OCI-LY7 (cell line): ENCODE results near the gene PEG3. TPM values are rescaled to one million over a fixed set of nuclear protein-coding genes. Genes with fewer than 3 reads are reported as not detected.

ENCODE experiments used
- BruUV-seq: library from RNA; stranded (reverse); fragments of 400-500 nt; replicated peaks from 2 replicates; lab custom pipeline; 2021; lab: Mats Ljungman, UMichigan
- CTCF ChIA-PET: fragments of 300-600 bp; sonication (Branson Sonifier 250); formaldehyde crosslinking; loops from one replicate; lab custom pipeline; 2022; ENCODE audit warnings: antibody characterized with exemption; ENCODE audit not compliant: unreplicated experiment; lab: Charles Lee
- POLR2A ChIA-PET: fragments of 300-600 bp; sonication (Branson Sonifier 250); formaldehyde crosslinking; loops from one replicate; lab custom pipeline; 2022; ENCODE audit warnings: antibody characterized with exemption; lab: Charles Lee
- DNase-seq: peaks from one replicate; pipeline ENCODE4 v3.0.0-alpha.2; 2015; ENCODE audit warnings: low spot score
- H2AFZ ChIP-seq: fragments of 200-600 bp; sonication (generic), shearing (Covaris generic); 2 replicates; pipeline ENCODE4 v1.6.1; 2014; ENCODE audit warnings: mild to moderate bottlenecking, antibody characterized with exemption, low read length, moderate library complexity
- H3K27ac ChIP-seq: fragments of 200-600 bp; sonication (generic); 2 replicates; pipeline ENCODE4 v1.5.1; 2014; ENCODE audit warnings: mixed run types, low read depth, mild to moderate bottlenecking, moderate library complexity, low read length, inconsistent platforms; ENCODE audit not compliant: poor library complexity, severe bottlenecking
- H3K36me3 ChIP-seq: fragments of 200-600 bp; sonication (generic); 2 replicates; pipeline ENCODE4 v1.6.1; 2014; ENCODE audit warnings: mild to moderate bottlenecking, antibody characterized with exemption, low read length, moderate library complexity, mixed read lengths; ENCODE audit not compliant: insufficient read depth
- H3K4me1 ChIP-seq: fragments of 200-600 bp; sonication (generic); 2 replicates; pipeline ENCODE4 v1.5.1; 2014; ENCODE audit warnings: mild to moderate bottlenecking, low read length; ENCODE audit not compliant: insufficient read depth, poor library complexity, severe bottlenecking
- H3K4me2 ChIP-seq: fragments of 200-600 bp; sonication (generic); 2 replicates; pipeline ENCODE4 v1.6.1; 2014; ENCODE audit warnings: mild to moderate bottlenecking, low read length
- H3K4me3 ChIP-seq: fragments of 200-600 bp; sonication (generic); 2 replicates; pipeline ENCODE4 v1.5.1; 2014; ENCODE audit warnings: mild to moderate bottlenecking, low read depth, low read length; ENCODE audit not compliant: poor library complexity, severe bottlenecking
- H3K79me2 ChIP-seq: fragments of 200-600 bp; sonication (generic); 2 replicates; pipeline ENCODE4 v1.6.1; 2016; ENCODE audit warnings: low read depth, mild to moderate bottlenecking, low read length, moderate library complexity, mixed read lengths; ENCODE audit not compliant: insufficient read depth
- H3K9me2 ChIP-seq: fragments of 200-600 bp; sonication (generic); 2 replicates; pipeline ENCODE4 v1.6.1; 2016; ENCODE audit warnings: mild to moderate bottlenecking, low read length, mixed read lengths; ENCODE audit not compliant: insufficient read depth
- H3K9me3 ChIP-seq: fragments of 200-600 bp; sonication (generic); 2 replicates; pipeline ENCODE4 v1.6.1; 2014; ENCODE audit warnings: mild to moderate bottlenecking, mixed run types, low read length, mixed read lengths
- H4K20me1 ChIP-seq: fragments of 200-600 bp; sonication (generic); 2 replicates; pipeline ENCODE4 v1.6.1; 2014; ENCODE audit warnings: mild to moderate bottlenecking, antibody characterized with exemption, low read length, moderate library complexity, mixed read lengths; ENCODE audit not compliant: insufficient read depth
- EZH2phosphoT487 ChIP-seq: fragments of 200-600 bp; sonication (generic); IDR thresholded peaks from 2 replicates; pipeline ENCODE4 v1.6.1; 2018; ENCODE audit warnings: low read depth, borderline replicate concordance, mild to moderate bottlenecking, mixed run types, antibody characterized with exemption, low read length, moderate library complexity, mixed read lengths
- intact Hi-C: fragments of 100-400 bp; cut with micrococcal nuclease; formaldehyde crosslinking; loops from one replicate; pipeline ENCODE4 v1.10.0; 2022; ENCODE audit not compliant: unreplicated experiment
- total RNA-seq, 2 experiments: library from RNA; depleted of rRNA in 1 of 2; stranded (reverse); fragments of >200 nt in 1 of 2; shearing (Covaris generic) in 1 of 2; gene quantifications; 2 replicates each; pipeline ENCODE4 v1.2.3, GENCODE V29; 2014 to 2022
- TF ChIP-seq, protein P1 (sequence below): fragments of 200-600 bp; sonication (generic); conservative IDR thresholded peaks from 2 replicates; pipeline ENCODE4 v1.5.1; 2014; ENCODE audit warnings: mild to moderate bottlenecking, antibody characterized with exemption, low read length, moderate library complexity, mixed read lengths

PEG3 gene
- total RNA-seq, 2 experiments from 2014 or later, result not detected

GRCh38 chr19:56819166-56819565, 21.4 kb downstream of the PEG3 start:
- no peak for TF ChIP-seq EZH2phosphoT487
- H3K4me1 ChIP-seq, result no peaks in the 10 kb centered on the region
- POLR2A ChIA-PET, result interaction anchor here (0.6 kb wide), 1 partner anchor 325 kb away, joined by 3 read pairs; no protein-coding TSS in a partner anchor
- H4K20me1 ChIP-seq, result no peaks in the 10 kb centered on the region
- CTCF ChIA-PET, result no interaction called here
- no peak overlapping the region for H3K27ac ChIP-seq
- H3K9me3 ChIP-seq, result no peaks in the 10 kb centered on the region
- H3K9me2 ChIP-seq, result no peaks in the 10 kb centered on the region
- BruUV-seq, result no TSS peak
- DNase-seq, result no peak
- no peaks in the 10 kb centered on the region for H3K36me3 ChIP-seq
- H3K4me2 ChIP-seq, result no peak overlapping the region
- no peaks in the 10 kb centered on the region for H3K79me2 ChIP-seq
- intact Hi-C loops, result no loop called here
- no peak overlapping the region for H2AFZ ChIP-seq
- H3K4me3 ChIP-seq, result no peak overlapping the region

GRCh38 chr19:56814656-56815055, 25.9 kb downstream of the PEG3 start:
- intact Hi-C loops, result no loop called here
- no peaks in the 10 kb centered on the region for H4K20me1 ChIP-seq
- no peaks in the 10 kb centered on the region for H3K36me3 ChIP-seq
- ChIA-PET CTCF (interaction anchor here (0.6 kb wide), 1 partner anchor 331 kb away, joined by 3 read pairs; no protein-coding TSS in a partner anchor), POLR2A (interaction anchor here (0.5 kb wide), 1 partner anchor 66 kb away, joined by 3 read pairs; no protein-coding TSS in a partner anchor)
- no peaks in the 10 kb centered on the region for H3K4me1 ChIP-seq
- H2AFZ ChIP-seq, result no peak overlapping the region
- H3K9me2 ChIP-seq, result no peaks in the 10 kb centered on the region
- H3K4me2 ChIP-seq, result no peak overlapping the region
- no peak for DNase-seq
- H3K27ac ChIP-seq, result no peak overlapping the region
- no peak for TF ChIP-seq EZH2phosphoT487
- TF ChIP-seq, protein P1, sequence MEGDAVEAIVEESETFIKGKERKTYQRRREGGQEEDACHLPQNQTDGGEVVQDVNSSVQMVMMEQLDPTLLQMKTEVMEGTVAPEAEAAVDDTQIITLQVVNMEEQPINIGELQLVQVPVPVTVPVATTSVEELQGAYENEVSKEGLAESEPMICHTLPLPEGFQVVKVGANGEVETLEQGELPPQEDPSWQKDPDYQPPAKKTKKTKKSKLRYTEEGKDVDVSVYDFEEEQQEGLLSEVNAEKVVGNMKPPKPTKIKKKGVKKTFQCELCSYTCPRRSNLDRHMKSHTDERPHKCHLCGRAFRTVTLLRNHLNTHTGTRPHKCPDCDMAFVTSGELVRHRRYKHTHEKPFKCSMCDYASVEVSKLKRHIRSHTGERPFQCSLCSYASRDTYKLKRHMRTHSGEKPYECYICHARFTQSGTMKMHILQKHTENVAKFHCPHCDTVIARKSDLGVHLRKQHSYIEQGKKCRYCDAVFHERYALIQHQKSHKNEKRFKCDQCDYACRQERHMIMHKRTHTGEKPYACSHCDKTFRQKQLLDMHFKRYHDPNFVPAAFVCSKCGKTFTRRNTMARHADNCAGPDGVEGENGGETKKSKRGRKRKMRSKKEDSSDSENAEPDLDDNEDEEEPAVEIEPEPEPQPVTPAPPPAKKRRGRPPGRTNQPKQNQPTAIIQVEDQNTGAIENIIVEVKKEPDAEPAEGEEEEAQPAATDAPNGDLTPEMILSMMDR, result no peak
- no peak overlapping the region for H3K4me3 ChIP-seq
- H3K79me2 ChIP-seq, result no peaks in the 10 kb centered on the region
- H3K9me3 ChIP-seq, result no peaks in the 10 kb centered on the region
- BruUV-seq, result no TSS peak

DNA sequence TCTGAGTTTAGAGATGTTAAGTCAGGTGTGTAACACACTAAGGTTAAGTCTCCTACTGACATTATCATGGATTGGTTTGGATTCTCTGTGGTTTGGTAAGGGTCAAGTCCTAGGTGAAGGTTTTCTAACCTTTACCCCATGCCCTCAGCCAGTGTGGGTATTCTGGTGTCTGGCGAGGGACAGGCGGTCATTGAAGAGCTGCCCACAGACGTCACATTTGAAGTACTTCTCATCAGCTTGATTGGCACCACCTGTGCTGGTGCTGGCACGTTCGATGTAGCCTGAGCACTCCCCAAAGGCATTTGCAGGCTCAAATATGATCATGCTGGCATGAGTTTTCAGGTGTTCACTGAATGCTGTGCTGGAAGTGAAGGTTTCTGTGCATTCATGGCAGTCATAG, 27.0 kb downstream of the PEG3 start:
- no peak for DNase-seq
- POLR2A ChIA-PET, result no interaction called here
- TF ChIP-seq EZH2phosphoT487, result no peak
- TF ChIP-seq, protein P1, result no peak
- Histone ChIP-seq H3K9me2 (no peaks in the 10 kb centered on the region), H3K36me3 (no peaks in the 10 kb centered on the region), H3K79me2 (no peaks in the 10 kb centered on the region), H3K27ac (no peak overlapping the region), H3K4me3 (no peak overlapping the region), H2AFZ (no peak overlapping the region), H3K9me3 (no peaks in the 10 kb centered on the region), H3K4me1 (no peaks in the 10 kb centered on the region), H3K4me2 (no peak overlapping the region), H4K20me1 (no peaks in the 10 kb centered on the region)
- BruUV-seq, result no TSS peak
- CTCF ChIA-PET, result no interaction called here
- intact Hi-C loops, result no loop called here
